K562 (cell line): ENCODE results near the gene PRKAR2B. TPM values are rescaled to one million over a fixed set of nuclear protein-coding genes. Genes with fewer than 3 reads are reported as not detected.

Source experiments
- CBFB ChIP-seq: sonication (generic); formaldehyde crosslinking; IDR thresholded peaks from 2 replicates; pipeline ENCODE4 v1.4.0; 2020; ENCODE audit warnings: mild to moderate bottlenecking, missing genetic modification reagents
- CHD4 ChIP-seq: fragments of 200-600 bp; sonication (generic); IDR thresholded peaks from 3 replicates; pipeline ENCODE4 v1.6.1; 2012; ENCODE audit warnings: low read depth, mild to moderate bottlenecking, mixed read lengths, low read length, inconsistent platforms; ENCODE audit not compliant: insufficient read depth, insufficient replicate concordance, poor library complexity, severe bottlenecking
- CREB3 ChIP-seq: fragments of 450-650 bp; conservative IDR thresholded peaks from 2 replicates; pipeline ENCODE4 v1.6.1; 2016; ENCODE audit warnings: missing genetic modification characterization, low read depth, mild to moderate bottlenecking, missing compliant biosample characterization, moderate library complexity
- FUS ChIP-seq: fragments of 200-400 bp; formaldehyde crosslinking; optimal IDR thresholded peaks from 2 replicates; pipeline ENCODE3; 2017; ENCODE audit warnings: low read depth, low read length
- JUND ChIP-seq, 2 experiments: IDR thresholded peaks; 2 replicates in 1 of 2; 3 replicates in 1 of 2; pipeline ENCODE4 v1.6.1; 2011; ENCODE audit warnings: borderline replicate concordance in 2 of 2, low read depth in 2 of 2, low read length in 2 of 2, improper control_type of control experiment in 1 of 2, missing biosample characterization in 1 of 2, missing genetic modification characterization in 1 of 2, missing genetic modification reagents in 1 of 2
- NR2C1 ChIP-seq, 2 experiments: fragments of 450-650 bp; IDR thresholded peaks; 2 replicates each; pipeline ENCODE4 v1.6.1; 2017; ENCODE audit warnings: mild to moderate bottlenecking in 2 of 2, antibody characterized with exemption in 1 of 2, inconsistent platforms in 1 of 2, missing compliant biosample characterization in 1 of 2, missing genetic modification characterization in 1 of 2
- PHF20 ChIP-seq: fragments of 450-650 bp; IDR thresholded peaks from 2 replicates; pipeline ENCODE4 v1.6.1; 2018; ENCODE audit not compliant: partially characterized antibody
- SIN3A ChIP-seq, 2 experiments: fragments of 150-350 bp in 1 of 2; IDR thresholded peaks; 2 replicates each; pipeline ENCODE4 v1.6.1; 2011 to 2016; ENCODE audit warnings: borderline replicate concordance in 2 of 2, low read depth in 2 of 2, low read length in 2 of 2, mild to moderate bottlenecking in 2 of 2, moderate library complexity in 2 of 2; ENCODE audit not compliant: control insufficient read depth in 1 of 2
- SRSF9 ChIP-seq: fragments of 200-400 bp; formaldehyde crosslinking; IDR thresholded peaks from 2 replicates; pipeline ENCODE4 v1.6.1; 2017; ENCODE audit warnings: low read depth, low read length, borderline replicate concordance
- U2AF1 ChIP-seq: fragments of 200-400 bp; formaldehyde crosslinking; optimal IDR thresholded peaks from 2 replicates; pipeline ENCODE3; 2017; ENCODE audit warnings: mild to moderate bottlenecking, low read depth, low read length, moderate library complexity
- ZC3H11A ChIP-seq: IDR thresholded peaks from 2 replicates; pipeline ENCODE4 v1.6.1; 2012; ENCODE audit warnings: low read depth, low read length, improper control_type of control experiment
- ZNF212 ChIP-seq: fragments of 450-650 bp; formaldehyde crosslinking; IDR thresholded peaks from 2 replicates; pipeline ENCODE4 v1.4.0; 2020; ENCODE audit warnings: mild to moderate bottlenecking
- ZNF407 ChIP-seq: fragments of 450-650 bp; IDR thresholded peaks from 2 replicates; pipeline ENCODE4 v1.6.1; 2016; ENCODE audit warnings: low read depth
- polyA plus RNA-seq, 8 experiments: library from polyadenylated mRNA; depleted of rRNA in 4 of 8; stranded (reverse) in 5 of 8; unstranded in 3 of 8; fragments of >200 nt; fragmentation: Nextera tagmentation in 2 of 8; fragmentation: Illumina TruSeq in 1 of 8; extraction: Ambion mirVana in 2 of 8; extraction: Trizol in 1 of 8; gene quantifications; 2 replicates each; pipeline versions ENCODE4 v1.2.1 to v1.2.3, GENCODE V29; 2011 to 2014; ENCODE audit warnings: inconsistent platforms in 1 of 8, missing spikeins in 1 of 8
- total RNA-seq, 7 experiments: library from RNA; depleted of rRNA in 6 of 7; stranded (reverse); fragments of >200 nt in 6 of 7; fragmentation: Illumina TruSeq in 2 of 7; extraction: Trizol in 2 of 7; gene quantifications; 2 replicates each; pipeline versions ENCODE4 v1.2.1 to v1.2.3, GENCODE V29; 2011 to 2021; ENCODE audit warnings: low replicate concordance in 1 of 7
- TF ChIP-seq, protein P1 (sequence below): sonication (generic); formaldehyde crosslinking; IDR thresholded peaks from 2 replicates; pipeline ENCODE4 v1.5.0; 2020; ENCODE audit warnings: missing genetic modification reagents
- TF ChIP-seq, protein P2 (sequence below): sonication (generic); formaldehyde crosslinking; IDR thresholded peaks from 2 replicates; pipeline ENCODE4 v1.8.0; 2022; ENCODE audit warnings: missing genetic modification reagents, mild to moderate bottlenecking, moderate library complexity, borderline replicate concordance

The PRKAR2B gene
- total and polyA plus RNA-seq, 9 of the 15 experiments (the other 6 are each of a cell fraction or from before 2014, with no cell fraction given): 59.0 to 173 (median 129) TPM

GRCh38 chr7:107075863-107076574 is 31.5 kb downstream of the PRKAR2B start (continued):
- TF ChIP-seq NR2C1 (IDR thresholded peaks at IDR 0.05) (no peak), NR2C1 (tag; IDR thresholded peaks at IDR 0.05) (no peak), FUS (no peak), ZNF407 (no peak), CBFB (CRISPR knock-in tag) (no peak), CHD4 (no peak), U2AF1 (no peak), CREB3 (tag) (no peak), PHF20 (no peak), SRSF9 (no peak), ZC3H11A (no peak), JUND (IDR thresholded peaks at IDR 0.05; ENCODE audit: borderline replicate concordance, low read depth, low read length) (no peak), JUND (tag; IDR thresholded peaks at IDR 0.05; ENCODE audit: borderline replicate concordance, low read depth, low read length) (0 out of 3 replicates have a peak, but pooled peaks have one; percentile 47), SIN3A (IDR thresholded peaks at IDR 0.05; ENCODE audit: borderline replicate concordance in 2 of 2, control insufficient read depth in 1 of 2, low read depth in 2 of 2, low read length in 2 of 2) (no peak), ZNF212 (no peak)
- TF ChIP-seq, protein P1, sequence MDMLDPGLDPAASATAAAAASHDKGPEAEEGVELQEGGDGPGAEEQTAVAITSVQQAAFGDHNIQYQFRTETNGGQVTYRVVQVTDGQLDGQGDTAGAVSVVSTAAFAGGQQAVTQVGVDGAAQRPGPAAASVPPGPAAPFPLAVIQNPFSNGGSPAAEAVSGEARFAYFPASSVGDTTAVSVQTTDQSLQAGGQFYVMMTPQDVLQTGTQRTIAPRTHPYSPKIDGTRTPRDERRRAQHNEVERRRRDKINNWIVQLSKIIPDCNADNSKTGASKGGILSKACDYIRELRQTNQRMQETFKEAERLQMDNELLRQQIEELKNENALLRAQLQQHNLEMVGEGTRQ: no peak
- TF ChIP-seq, protein P2, sequence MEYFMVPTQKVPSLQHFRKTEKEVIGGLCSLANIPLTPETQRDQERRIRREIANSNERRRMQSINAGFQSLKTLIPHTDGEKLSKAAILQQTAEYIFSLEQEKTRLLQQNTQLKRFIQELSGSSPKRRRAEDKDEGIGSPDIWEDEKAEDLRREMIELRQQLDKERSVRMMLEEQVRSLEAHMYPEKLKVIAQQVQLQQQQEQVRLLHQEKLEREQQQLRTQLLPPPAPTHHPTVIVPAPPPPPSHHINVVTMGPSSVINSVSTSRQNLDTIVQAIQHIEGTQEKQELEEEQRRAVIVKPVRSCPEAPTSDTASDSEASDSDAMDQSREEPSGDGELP (CRISPR knock-in tag): no peak
